ENCODE data around the gene NEXN. TPM values are rescaled to one million over a fixed set of nuclear protein-coding genes. Genes with fewer than 3 reads are reported as not detected.

NEXN gene
- total RNA-seq, 4 donors from 2014 or later: 15.0 to 27.6 (median 23.7) TPM

DNA sequence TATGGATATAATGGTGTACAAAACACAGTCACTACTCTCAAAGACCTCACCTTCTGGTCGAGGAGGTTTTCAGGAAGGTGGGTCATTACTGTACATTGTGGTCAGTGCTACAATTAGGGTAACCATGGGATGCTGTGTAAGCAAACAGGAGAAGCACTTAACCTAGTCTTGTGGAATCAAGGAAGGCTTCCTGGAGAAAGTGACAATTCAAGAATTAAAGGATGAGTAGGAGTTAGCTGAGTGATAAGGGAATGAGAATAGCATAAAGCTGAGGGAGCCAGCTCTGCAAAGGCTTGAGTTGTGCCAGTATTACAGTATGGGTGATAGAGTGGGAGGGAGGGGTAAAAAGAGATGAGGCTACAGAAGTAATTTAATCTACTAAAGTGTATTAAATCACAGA, 17.2 kb downstream of the NEXN start:
- TF ChIP-seq, protein P1, sequence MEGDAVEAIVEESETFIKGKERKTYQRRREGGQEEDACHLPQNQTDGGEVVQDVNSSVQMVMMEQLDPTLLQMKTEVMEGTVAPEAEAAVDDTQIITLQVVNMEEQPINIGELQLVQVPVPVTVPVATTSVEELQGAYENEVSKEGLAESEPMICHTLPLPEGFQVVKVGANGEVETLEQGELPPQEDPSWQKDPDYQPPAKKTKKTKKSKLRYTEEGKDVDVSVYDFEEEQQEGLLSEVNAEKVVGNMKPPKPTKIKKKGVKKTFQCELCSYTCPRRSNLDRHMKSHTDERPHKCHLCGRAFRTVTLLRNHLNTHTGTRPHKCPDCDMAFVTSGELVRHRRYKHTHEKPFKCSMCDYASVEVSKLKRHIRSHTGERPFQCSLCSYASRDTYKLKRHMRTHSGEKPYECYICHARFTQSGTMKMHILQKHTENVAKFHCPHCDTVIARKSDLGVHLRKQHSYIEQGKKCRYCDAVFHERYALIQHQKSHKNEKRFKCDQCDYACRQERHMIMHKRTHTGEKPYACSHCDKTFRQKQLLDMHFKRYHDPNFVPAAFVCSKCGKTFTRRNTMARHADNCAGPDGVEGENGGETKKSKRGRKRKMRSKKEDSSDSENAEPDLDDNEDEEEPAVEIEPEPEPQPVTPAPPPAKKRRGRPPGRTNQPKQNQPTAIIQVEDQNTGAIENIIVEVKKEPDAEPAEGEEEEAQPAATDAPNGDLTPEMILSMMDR (IDR thresholded peaks at IDR 0.05; ENCODE audit: low read depth): no peak

DNA sequence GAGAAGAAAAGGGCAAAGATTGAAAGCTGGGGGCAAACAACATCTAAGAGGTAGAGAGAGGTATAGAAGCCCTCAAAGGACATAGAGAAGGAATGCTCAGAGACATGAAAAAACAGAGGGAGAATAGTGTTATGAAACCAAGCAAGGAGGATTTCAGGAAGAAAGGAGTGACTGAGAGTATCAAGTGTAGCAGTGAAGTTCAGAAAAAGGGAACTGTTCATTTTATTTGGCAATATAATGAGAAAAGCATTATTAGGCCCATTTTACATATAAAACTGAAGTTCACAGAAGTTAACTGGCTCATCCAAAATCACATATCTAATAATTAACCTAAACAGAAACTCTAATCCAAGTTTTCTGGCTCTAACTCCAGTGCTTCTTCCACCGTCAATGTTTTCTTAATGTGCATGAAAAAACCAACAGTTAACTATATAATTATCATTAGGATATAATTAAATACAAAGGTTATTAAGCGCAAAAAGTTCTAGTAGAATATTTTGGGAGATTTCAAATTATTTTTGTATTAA, 17.7 kb downstream of the NEXN start:
- TF ChIP-seq, protein P1 (IDR thresholded peaks at IDR 0.05; ENCODE audit: low read depth): no peak

GRCh38 chr1:77906624-77907023, 18.2 kb downstream of the NEXN start:
- TF ChIP-seq, protein P1 (IDR thresholded peaks at IDR 0.05; ENCODE audit: low read depth): no peak

DNA sequence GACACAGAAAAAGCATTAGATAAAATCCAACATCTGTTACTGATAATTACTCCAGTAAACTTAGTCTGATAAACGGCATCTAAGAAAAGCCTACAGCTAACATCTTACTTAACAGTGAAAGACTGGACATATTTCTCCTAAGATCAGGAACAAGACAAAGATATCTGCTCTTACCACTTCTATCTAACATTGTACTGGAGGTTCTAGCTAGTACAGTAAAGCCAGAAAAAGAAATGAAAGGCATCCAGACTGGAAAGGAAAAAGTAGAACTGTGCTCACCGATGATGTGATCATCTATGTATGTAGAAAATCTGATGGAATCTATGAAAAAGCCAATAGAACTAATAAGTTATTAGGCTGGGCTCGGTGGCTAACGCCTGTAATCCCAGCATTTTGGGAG, 21.7 kb downstream of the NEXN start:
- TF ChIP-seq, protein P1 (IDR thresholded peaks at IDR 0.05; ENCODE audit: low read depth): no peak

GRCh38 chr1:77925518-77925917, 37.1 kb downstream of the NEXN start:
- TF ChIP-seq, protein P1 (IDR thresholded peaks at IDR 0.05; ENCODE audit: low read depth): no peak

- TF ChIP-seq, protein P1 (IDR thresholded peaks at IDR 0.05; ENCODE audit: low read depth): no peak
Observed at GRCh38 chr1:77925956-77926355, 37.5 kb downstream of the NEXN start.

- TF ChIP-seq, protein P1 (IDR thresholded peaks at IDR 0.05; ENCODE audit: low read depth): no peak
Observed at GRCh38 chr1:77926561-77927357, 38.3 kb downstream of the NEXN start.

Measured in subcutaneous adipose tissue (tissue), 4 donors.